KMS-11 (cell line): ENCODE data around the gene POMP.

Experiments
- H2AFZ ChIP-seq: fragments of 200-600 bp; sonication (generic); 2 replicates; pipeline ENCODE4 v1.6.1; 2016; ENCODE audit warnings: antibody characterized with exemption, mixed run types, low read depth
- H3K27ac ChIP-seq: fragments of 200-600 bp; sonication (generic); 2 replicates; pipeline ENCODE4 v1.6.1; 2016; ENCODE audit warnings: mild to moderate bottlenecking, mixed run types
- H3K27me3 ChIP-seq: fragments of 200-600 bp; sonication (generic); 2 replicates; pipeline ENCODE4 v1.6.1; 2017; ENCODE audit warnings: mild to moderate bottlenecking, low read depth, mixed run types, moderate library complexity; ENCODE audit not compliant: insufficient read depth
- H3K36me3 ChIP-seq: fragments of 200-600 bp; sonication (generic); 2 replicates; pipeline ENCODE4 v1.6.1; 2017; ENCODE audit warnings: mild to moderate bottlenecking, mixed run types; ENCODE audit not compliant: insufficient read depth
- H3K4me1 ChIP-seq: fragments of 200-600 bp; sonication (generic); 2 replicates; pipeline ENCODE4 v1.6.1; 2016; ENCODE audit warnings: mild to moderate bottlenecking, low read depth, mixed run types; ENCODE audit not compliant: poor library complexity, severe bottlenecking
- H3K4me2 ChIP-seq: fragments of 200-600 bp; sonication (generic); 2 replicates; pipeline ENCODE4 v1.7.0; 2016; ENCODE audit warnings: mild to moderate bottlenecking, mixed run types
- H3K4me3 ChIP-seq: fragments of 200-600 bp; sonication (generic); IDR thresholded peaks from 2 replicates; pipeline ENCODE4 v1.6.1; 2017; ENCODE audit warnings: low read depth, low read length, mixed read lengths; ENCODE audit not compliant: insufficient read depth
- H3K79me2 ChIP-seq: fragments of 200-600 bp; sonication (generic); 2 replicates; pipeline ENCODE4 v1.6.1; 2016; ENCODE audit warnings: low read depth, mixed run types; ENCODE audit not compliant: insufficient read depth
- H3K9ac ChIP-seq: fragments of 200-600 bp; sonication (generic); 2 replicates; pipeline ENCODE4 v1.6.1; 2016; ENCODE audit warnings: mild to moderate bottlenecking, mixed run types
- H4K20me1 ChIP-seq: fragments of 200-600 bp; sonication (generic); 2 replicates; pipeline ENCODE4 v1.6.1; 2016; ENCODE audit warnings: mild to moderate bottlenecking, mixed run types; ENCODE audit not compliant: insufficient read depth
- CTCF ChIP-seq: fragments of 200-600 bp; sonication (generic); conservative IDR thresholded peaks from 2 replicates; pipeline ENCODE4 v1.6.1; 2017; ENCODE audit warnings: low read depth, mild to moderate bottlenecking, antibody characterized with exemption, low read length, moderate library complexity, mixed read lengths

The POMP gene

GRCh38 chr13:28611654-28612131, 47.2 kb upstream of the POMP start:
- H4K20me1 ChIP-seq = no peaks in the 10 kb centered on the region
- H3K79me2 ChIP-seq = no peaks in the 10 kb centered on the region
- H3K4me1 ChIP-seq = no peaks in the 10 kb centered on the region
- TF ChIP-seq CTCF = no peak
- H3K9ac ChIP-seq = no peak overlapping the region
- H3K4me2 ChIP-seq = no peak overlapping the region
- H3K36me3 ChIP-seq = no peaks in the 10 kb centered on the region
- H3K4me3 ChIP-seq = no peak overlapping the region
- H2AFZ ChIP-seq = no peak overlapping the region
- H3K27ac ChIP-seq = no peak overlapping the region
- no peaks in the 10 kb centered on the region for H3K27me3 ChIP-seq

GRCh38 chr13:28613562-28613961, 45.4 kb upstream of the POMP start:
- Histone ChIP-seq H3K27me3 (no peaks in the 10 kb centered on the region), H4K20me1 (no peaks in the 10 kb centered on the region), H3K27ac (no peak overlapping the region), H3K36me3 (no peaks in the 10 kb centered on the region), H3K4me2 (no peak overlapping the region), H3K4me3 (no peak overlapping the region), H2AFZ (no peak overlapping the region), H3K79me2 (no peaks in the 10 kb centered on the region), H3K9ac (no peak overlapping the region), H3K4me1 (no peaks in the 10 kb centered on the region)
- TF ChIP-seq CTCF = no peak

- Histone ChIP-seq H2AFZ (no peak overlapping the region), H3K79me2 (no peaks in the 10 kb centered on the region), H3K36me3 (no peaks in the 10 kb centered on the region), H3K4me3 (no peak overlapping the region), H3K4me2 (no peak overlapping the region), H4K20me1 (no peaks in the 10 kb centered on the region), H3K27ac (no peak overlapping the region), H3K4me1 (no peaks in the 10 kb centered on the region), H3K27me3 (no peaks in the 10 kb centered on the region), H3K9ac (no peak overlapping the region)
- no peak for TF ChIP-seq CTCF
Observed at GRCh38 chr13:28615916-28616446, 42.9 kb upstream of the POMP start.

GRCh38 chr13:28618230-28618994, 40.5 kb upstream of the POMP start:
- Histone ChIP-seq H4K20me1 (no peaks in the 10 kb centered on the region), H3K4me3 (no peak overlapping the region), H3K9ac (no peak overlapping the region), H3K79me2 (no peaks in the 10 kb centered on the region), H3K4me2 (no peak overlapping the region), H2AFZ (no peak overlapping the region), H3K27ac (no peak overlapping the region), H3K4me1 (no peaks in the 10 kb centered on the region), H3K36me3 (no peaks in the 10 kb centered on the region), H3K27me3 (no peaks in the 10 kb centered on the region)
- no peak for TF ChIP-seq CTCF
